COLO668 (cell line): ENCODE data around the gene AP3B1.

Experiments used
- DNase-seq: peaks from one replicate; lab custom pipeline; 2025; ENCODE audit not compliant: unreplicated experiment; lab: John Stamatoyannopoulos, UW

AP3B1 gene

DNA sequence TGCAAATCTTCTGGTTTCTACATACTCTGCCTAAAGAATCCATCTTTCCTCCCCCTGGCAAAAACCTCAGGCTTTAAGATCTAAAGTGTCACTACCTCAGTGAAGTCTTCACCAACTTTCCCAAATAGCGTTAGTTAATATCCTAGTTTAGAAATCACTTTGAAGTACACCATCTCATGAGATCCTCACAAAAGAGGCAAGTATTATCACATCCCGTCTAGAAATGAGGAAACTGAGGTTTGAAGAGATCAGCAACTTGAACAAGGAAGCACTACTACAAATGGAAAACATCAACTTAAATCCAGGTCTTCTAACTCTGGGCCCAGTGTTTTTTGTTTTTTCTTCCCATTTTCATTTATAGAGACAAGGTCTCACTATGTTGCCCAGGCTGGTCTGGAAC, 4.6 kb downstream of the AP3B1 start:
- no peak for DNase-seq

DNA sequence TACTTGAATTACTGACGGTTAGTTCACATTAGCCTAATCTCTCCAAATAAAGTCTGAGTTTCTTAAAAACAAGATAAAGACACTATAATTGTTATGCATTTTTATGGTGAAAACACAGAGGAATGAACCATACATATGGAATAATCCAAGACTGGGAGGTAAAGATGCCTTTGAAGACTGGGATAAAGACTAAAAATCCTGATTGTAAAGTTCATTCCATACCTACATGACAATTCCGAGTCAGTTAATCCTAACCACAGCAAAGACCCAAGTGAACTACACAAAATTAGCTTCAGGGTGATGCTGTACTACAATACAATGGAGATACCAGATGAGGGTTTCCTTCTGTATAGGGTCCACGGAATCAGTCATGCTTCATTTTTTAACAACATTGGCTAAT, 6.3 kb downstream of the AP3B1 start:
- DNase-seq, result no peak

DNA sequence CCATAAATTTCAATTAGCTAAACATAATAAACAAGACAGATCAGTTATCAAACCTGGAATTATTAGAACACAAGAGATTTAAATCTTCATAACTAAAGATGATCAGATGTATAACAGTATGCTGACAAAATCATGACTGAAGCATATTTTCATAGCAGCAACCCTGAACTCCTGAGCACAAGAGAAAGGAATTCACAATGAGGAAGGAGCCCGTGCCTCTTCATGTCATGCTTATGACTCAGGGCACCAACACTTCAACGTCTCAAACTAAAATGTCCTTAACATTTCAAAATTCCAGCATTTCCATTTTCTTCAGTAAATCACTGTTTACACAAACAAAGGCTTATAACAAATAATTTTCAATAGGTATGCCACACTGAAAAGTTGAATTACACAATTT, 6.7 kb downstream of the AP3B1 start:
- DNase-seq, result no peak

DNA sequence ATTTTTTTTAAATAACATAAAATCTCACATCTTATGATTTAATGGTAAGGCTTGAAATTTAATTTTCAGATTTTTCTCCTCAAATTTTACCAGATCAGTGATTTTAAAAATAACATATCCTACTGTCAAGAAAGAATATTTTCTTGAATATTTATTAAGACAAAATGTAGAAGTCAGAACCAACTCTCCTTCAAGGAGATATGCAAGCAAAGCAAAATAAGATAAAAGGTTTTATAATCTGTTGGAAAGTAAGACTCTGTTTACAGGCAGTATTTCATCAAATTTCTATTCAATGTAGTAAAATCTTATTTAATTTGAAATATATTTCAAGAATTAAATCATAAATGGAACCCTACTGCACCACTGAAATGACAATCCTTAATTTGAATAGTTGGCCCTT, 7.3 kb downstream of the AP3B1 start:
- no peak for DNase-seq

DNA sequence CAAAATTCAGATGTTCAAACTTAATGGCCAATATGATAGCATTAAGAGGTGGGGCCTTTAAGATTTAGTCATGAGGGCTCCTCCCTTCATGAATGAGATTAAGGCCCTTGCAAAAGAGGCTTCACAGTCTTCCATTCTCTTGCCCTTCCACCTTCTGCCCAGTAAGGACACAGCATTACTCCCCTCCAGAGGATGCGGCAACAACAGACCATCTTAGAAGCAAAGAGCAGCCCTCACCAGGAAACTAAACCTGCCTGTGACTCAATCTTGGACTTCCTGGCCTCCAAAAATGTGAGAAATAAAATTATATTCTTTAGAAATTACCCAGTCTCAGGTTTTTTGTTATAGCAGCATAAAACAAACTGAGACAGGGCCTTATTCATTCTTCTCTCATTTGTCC, 8.2 kb downstream of the AP3B1 start:
- DNase-seq, result no peak

DNA sequence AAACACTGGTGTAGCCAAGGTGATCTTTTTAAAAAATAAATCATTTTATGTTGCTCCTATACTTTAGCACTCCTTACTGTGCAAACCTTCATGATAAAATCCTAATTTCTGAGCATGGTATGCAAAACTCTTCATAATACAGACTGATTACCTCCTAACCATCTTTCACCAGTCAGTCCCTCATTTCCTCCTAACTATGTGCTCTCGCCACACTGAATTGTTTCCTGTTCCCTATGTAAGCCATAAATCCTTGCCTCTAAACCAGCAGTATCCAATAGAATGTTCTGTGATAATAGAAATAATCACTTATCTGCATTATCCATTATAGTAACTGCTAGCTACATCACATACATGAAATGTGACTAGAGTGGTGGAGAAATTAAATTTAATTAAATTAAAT, 10.7 kb downstream of the AP3B1 start:
- no peak for DNase-seq

DNA sequence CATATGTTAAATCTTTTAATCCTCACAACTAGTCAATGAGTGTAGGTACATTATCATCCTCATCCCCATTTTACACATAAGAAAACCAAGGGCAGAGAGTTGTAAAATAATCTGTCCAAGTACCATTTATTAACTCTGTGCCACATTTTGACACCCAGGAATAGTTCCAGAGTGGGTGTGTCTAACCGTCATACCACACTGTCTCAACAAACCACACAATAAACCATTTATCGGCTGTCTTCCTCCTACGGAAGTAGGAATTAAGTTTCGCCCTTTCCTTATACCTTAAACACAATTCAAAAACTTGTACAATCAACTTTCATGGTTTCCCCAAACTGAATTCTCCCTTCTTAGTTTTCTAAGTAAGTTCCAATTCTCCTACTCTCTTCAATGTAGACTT, 11.4 kb downstream of the AP3B1 start:
- no peak for DNase-seq

DNA sequence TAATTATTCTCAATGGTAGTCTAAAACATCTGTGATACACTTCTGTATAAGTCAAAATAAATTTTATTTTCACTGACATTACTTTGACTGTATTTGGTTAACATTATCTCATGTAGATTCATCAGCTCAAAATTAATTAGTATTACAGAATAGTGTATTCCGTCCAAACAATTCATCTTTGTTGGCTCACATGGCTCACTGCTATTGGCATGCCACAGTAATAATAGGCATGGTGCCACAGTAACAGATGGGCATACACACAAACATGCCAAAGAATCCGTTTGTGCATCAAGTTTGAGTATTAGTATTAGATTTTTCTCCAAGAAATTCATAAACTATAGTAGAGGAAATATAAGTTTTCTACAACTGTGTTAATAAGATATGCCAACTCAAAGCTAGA, 14.2 kb downstream of the AP3B1 start:
- DNase-seq, result no peak

DNA sequence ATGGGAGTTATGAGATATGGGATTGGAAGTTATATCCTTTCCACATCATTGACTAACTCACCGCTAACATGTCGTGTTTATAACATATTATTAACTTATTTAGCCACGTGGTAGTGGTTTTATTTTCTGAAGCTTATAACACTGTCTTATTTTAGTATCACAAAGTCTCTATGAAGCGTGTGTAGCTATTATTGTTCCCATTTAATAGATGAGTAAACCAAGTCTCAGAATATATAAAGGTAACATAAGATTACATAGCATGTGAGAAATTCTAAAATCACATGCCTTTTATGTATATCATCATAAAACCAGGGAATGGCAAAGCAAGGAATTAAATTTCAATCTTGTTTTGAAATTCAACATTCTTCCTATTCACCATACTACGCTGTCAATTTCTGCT, 15.3 kb downstream of the AP3B1 start:
- no peak for DNase-seq

DNA sequence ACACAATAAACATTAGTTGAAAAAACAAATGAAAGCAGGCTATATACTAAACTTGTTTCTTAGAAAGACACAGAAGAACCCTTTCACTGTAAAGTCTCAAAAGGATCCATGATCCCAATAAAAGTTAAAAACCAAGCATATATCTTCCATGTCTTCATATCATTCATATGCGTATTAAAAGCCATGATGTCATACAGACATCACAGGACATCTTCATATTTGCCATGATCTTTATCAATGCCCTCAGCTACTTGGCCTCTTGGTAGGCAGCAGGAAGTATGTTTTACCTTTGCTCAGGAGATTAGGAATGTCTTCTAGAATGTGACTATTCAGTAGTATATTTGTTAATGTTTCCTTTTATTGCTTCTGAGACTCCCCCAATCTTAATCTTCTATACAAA, 16.8 kb downstream of the AP3B1 start:
- DNase-seq, result no peak

DNA sequence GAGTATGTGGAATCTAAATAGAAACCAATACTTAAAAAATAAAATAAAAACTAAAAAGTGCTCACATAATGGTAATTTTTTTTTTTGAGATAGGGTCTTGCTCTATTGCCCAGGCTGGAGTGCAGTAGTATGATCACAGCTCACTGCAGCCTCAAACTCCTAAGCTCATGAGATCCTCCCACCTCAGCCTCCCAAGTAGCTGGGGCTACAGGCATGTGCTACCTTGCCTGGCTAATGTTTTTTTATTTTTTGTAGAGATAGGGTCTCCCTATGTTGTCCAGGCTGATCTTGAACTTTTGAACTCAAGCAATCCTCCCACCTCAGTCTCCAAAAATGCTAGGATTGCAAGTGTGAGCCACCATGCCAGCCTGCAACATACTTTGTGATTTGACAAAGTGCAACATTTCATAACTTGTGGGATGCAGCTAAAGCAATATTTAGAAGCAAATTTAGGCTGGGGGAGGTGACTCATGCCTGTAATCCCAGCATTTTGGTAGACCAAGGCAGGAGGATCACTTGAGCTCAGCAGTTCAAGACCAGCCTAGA, 18.4 kb downstream of the AP3B1 start:
- no peak for DNase-seq

DNA sequence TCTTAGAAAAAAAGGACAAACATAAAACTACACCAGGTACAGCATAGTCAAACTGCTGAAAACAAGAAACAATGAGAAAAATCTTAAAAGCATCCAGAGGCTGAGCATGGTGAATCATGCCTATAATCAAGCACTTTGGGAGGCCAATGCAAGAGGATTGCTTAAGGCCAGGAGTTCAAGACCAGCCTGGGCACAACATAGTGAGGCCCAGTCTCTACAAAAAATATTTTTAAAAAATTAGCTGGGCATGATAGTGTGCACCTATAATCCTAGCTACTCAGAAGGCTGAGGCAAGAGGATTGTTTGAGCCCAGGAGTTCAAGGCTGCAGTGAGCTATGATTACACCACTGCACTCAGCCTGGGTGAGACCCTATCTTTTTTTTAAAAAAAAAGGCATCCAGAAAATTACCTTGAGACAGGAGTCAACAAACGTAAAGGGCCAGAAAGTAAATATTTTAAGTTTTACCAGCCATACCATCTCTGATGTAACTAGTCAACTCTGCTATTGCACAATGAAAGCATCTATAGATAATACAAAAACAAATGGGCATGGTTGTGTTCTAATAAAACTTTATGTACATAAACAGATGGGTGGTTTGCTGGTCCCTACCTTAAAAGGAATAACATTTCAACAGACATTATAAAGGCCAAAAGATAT, 19.8 kb downstream of the AP3B1 start:
- DNase-seq, result no peak

DNA sequence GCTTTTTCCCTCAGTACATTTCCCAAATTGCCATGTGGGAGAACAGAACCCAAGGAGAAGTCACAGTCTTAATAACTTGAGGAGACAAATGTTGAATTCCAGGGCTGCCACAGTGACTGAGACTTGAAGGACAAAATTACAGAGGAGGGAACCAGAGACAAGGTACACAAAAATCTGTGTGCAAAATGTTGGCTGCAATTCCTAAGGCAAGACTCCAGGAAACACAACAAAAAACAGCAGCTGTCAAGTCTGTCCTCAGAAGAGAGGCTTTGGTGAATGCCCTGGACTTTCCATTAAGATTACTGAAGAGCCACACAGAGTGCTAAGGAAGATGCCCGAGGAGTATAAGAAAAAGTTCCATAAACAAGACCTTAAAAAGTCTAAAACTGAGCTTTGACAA, 21.1 kb downstream of the AP3B1 start:
- no peak for DNase-seq

DNA sequence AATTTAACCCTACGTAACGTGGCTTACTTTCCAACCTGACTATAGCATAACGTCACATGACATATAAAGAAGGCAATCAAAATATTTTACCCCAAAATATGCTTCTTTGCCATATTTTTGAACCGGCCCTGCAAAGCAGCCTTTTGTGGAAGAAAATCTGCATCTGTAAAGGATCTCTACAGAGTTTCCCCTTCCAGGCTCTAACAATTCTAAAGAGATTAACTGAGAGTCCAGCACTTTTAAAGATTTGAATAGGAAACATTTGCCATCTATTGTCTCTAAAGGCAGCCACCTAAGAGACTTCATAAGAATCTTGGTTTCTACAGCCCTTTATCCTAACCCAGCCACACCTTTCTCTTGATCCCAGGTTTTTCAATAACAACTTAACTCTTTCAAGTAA, 22.7 kb downstream of the AP3B1 start:
- no peak for DNase-seq

DNA sequence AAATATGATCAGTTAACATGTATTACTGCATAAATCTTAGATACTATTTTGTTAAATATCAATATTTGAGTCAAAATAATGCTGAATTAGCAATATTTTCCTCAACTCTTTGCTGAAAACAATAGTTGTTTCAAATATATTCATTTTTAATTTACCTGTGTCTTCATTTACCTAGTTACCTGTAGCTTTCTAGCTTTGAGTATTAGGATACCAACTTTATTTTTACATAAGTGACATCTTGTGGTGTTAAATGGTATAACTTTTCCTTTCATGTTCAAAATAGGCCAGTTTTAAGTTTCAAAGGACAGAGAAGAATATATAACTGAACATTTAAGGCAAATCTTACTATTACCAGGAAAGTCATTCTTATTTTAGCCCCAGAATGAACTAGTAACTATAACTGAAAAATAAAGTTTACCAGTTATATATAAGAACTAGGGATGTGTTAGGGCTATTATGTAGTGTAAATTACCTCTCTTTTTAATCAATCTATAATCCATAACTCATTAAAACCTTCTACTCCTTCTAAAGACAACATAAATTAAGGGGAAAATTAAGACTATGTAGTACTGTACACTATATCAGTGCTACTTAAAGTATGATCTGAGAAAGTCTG, 25.3 kb downstream of the AP3B1 start:
- no peak for DNase-seq

DNA sequence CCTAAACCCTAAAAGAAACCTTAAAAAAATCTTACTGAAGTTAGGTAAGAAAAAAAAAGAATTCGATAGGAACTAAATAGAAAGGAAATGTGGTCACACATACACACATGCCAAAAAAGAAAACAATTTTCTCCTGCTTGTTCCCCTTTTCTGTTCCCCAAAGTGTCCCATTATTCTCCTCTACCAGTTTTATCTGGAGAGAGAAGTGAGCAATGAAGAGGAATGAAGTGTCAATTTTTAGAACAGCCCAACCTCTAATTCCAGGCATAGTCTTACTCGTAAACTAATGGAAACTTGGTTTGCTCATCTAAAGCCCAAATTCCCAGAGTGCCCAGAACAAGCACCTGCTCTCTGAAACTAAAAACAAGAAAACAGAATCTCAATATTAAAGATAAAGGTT, 26.1 kb downstream of the AP3B1 start:
- no peak for DNase-seq

DNA sequence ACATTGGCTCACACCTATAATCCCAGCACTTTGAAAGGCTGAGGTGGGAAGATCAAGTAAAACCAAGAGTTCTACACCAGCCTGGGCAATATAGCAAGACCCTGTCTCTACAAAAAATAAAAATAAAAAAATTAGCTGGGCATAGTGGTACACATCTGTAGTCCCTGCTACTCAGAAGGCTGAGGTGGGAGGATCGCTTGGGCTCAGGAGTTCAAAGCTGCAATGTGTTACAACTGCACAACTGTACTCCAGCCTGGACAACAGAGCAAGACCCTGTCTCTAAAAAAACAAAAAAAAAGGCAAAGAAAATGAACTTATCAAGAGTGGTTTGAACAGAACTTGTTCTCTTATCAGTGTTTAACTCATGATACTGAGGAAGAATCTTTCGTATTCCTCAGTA, 29.3 kb downstream of the AP3B1 start:
- DNase-seq, result no peak

DNA sequence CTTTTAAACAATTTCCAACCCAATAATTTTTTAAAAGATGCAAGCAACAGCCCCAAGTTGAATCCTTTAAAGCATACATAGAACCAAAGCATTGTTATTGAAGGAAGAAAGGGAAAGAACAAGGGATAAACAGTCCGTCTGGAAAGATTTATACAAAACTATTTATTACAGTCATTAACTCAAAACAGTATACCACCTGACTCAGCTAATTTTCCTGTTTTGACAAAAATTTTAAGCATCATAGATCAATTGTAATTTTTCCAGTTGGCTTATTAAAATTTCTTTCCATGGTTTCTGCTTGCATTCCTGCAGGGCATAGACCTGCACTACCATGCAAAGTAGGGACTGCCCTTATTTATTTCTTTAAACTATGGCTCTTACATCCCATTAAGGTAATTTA, 29.9 kb downstream of the AP3B1 start:
- DNase-seq, result no peak

DNA sequence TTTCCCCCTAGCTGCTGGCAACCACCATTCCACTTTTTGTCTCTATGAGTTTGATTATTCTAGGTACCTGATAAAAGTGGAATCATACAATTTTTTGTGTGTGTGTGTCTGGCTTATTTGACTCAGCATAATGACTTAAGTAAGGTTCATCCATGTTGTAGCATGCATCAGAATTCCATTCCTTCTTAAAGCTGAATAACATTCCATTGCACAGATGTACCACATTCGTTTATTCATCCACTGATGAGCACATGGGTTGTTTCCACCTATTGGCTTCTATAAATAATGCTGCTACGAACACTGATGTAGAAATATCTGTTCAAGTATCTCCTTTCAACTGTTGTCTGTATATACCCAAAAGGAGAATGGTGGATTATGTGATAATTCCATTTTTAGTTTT, 33.7 kb downstream of the AP3B1 start:
- no peak for DNase-seq

DNA sequence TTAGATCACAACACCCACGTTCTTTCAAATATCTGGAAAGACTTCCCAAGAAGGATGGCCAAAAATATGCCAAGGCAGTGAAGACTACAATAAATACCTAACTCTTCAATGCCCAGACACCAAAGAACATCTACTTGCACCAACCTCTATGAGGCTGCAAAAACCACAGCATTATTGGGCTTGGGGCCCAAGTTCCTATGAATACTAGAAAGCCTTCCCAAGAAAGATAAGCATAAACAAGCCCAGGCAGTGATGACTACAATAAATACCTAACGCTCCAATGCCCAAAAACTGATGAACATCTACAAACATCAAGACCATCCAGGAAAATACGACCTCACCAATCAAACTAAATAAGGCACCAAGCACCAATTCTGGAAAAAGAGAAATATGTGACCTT, 41.3 kb downstream of the AP3B1 start:
- no peak for DNase-seq

DNA sequence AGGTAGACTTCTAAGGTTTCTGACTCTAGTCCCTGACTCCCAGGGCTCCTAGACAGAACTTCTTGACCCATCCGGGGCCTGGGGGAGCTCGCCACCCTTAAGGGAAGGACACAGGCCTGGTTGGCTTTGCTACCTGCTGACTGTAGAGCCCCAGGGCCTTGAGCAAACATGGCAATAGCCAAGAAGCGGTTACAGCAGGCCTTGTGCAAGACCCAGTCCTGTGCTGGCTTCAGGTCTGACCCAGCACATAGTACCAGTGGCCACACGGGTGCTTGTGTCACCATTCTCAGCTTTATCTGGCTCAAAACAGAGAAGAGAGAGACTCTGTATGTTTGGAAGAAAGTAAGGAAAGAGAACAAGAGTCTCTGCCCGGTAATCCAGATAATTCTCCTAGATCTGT, 41.8 kb downstream of the AP3B1 start:
- DNase-seq, result no peak

DNA sequence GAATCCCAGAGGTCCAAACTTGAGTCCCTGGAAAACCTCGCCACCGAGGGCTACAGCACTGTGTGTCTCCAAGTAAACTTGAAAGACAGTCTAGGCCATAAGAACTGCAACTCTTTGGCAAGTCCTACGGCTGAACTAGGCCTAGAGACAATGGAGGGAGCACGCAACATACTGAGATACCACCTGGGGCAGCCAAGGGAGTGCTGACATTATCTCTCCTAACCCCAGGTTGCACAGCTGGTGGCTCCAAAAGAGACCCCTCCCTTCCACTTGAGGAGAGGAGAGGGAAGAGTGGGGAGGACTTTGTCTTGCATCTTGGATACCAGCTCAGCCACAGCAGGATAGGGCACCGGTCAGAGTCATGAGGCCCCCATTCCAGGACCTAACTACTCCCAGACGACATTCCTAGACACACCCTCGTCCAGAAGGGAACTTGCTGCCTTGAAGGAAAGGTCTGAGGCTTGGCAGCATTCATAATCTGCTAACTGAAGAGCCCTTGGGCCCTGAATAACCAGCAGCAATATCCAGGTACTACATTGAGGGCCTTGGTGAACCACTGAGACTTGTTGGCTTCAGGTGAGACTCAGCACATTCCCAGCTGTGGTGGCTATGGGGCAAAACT, 42.7 kb downstream of the AP3B1 start:
- no peak for DNase-seq

DNA sequence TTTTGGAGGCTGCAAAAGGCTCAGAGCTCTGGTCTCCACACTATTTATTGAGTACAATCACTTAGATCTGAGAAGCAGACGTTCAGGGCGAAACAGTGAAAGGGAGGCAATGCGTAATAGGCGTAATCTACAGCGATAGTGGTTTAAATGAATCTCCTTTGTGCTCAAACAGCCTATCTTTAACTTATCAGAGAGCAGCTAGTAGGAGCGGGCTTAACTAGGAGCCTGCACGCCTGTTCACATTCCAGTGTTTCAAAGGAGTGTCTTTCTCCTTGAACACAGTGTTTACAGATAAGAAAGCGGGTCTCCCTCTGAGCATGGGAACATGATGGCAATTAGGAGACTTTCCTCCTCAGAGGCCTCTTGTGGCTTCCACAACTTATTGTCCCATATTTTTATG, 49.4 kb downstream of the AP3B1 start:
- no peak for DNase-seq
